SK-N-SH treated with all-trans-retinoic acid at 6 μM for 48 hours (cell line): ENCODE measurements around the gene ANKRD13A.
"Not testable (repeated sequence)": the region's sequence is repeated elsewhere in the genome, so short reads cannot be mapped to it uniquely, and the experiment has no call there.

Source experiments
- ATAC-seq: fragments of 200-7000 bp; cut with Tn5 transposase; 3 replicates; pipeline ENCODE4 v1.9.1; 2020; ENCODE audit warnings: mild to moderate bottlenecking, moderate library complexity
- ARNTL ChIP-seq: fragments of 450-650 bp; formaldehyde crosslinking; IDR thresholded peaks from 2 replicates; pipeline ENCODE4 v1.5.0; 2020; ENCODE audit warnings: low read depth, mild to moderate bottlenecking, moderate library complexity, borderline replicate concordance
- BACH2 ChIP-seq: fragments of 250-450 bp; sonication (Bioruptor Pico); IDR thresholded peaks from 2 replicates; pipeline ENCODE4 v1.9.0; 2021; ENCODE audit warnings: mild to moderate bottlenecking, borderline replicate concordance
- CSDC2 ChIP-seq: fragments of 250-450 bp; sonication (Bioruptor Pico); IDR thresholded peaks from 2 replicates; pipeline ENCODE4 v1.5.0; 2020; ENCODE audit warnings: mild to moderate bottlenecking, moderate library complexity
- ESRRG ChIP-seq: fragments of 250-450 bp; sonication (Bioruptor Pico); IDR thresholded peaks from 2 replicates; pipeline ENCODE4 v1.6.1; 2021; ENCODE audit warnings: mild to moderate bottlenecking
- GLIS3 ChIP-seq: fragments of 250-450 bp; sonication (Bioruptor Pico); IDR thresholded peaks from 2 replicates; pipeline ENCODE4 v1.5.0; 2020; ENCODE audit warnings: mild to moderate bottlenecking, moderate library complexity
- OSR1 ChIP-seq: fragments of 250-450 bp; sonication (Bioruptor Pico); IDR thresholded peaks from 2 replicates; pipeline ENCODE4 v1.8.0; 2022; ENCODE audit warnings: moderate library complexity, mild to moderate bottlenecking, inconsistent platforms
- PPARA ChIP-seq: fragments of 250-450 bp; sonication (Bioruptor Pico); IDR thresholded peaks from 2 replicates; pipeline ENCODE4 v1.5.0; 2020; ENCODE audit warnings: mild to moderate bottlenecking, borderline replicate concordance
- RARB ChIP-seq: fragments of 250-450 bp; sonication (Bioruptor Pico); IDR thresholded peaks from 2 replicates; pipeline ENCODE4 v1.8.0; 2021; ENCODE audit warnings: mild to moderate bottlenecking, moderate library complexity
- SNAI2 ChIP-seq: fragments of 250-450 bp; sonication (Bioruptor Pico); IDR thresholded peaks from 2 replicates; pipeline ENCODE4 v1.5.0; 2020; ENCODE audit warnings: mild to moderate bottlenecking, moderate library complexity
- TCF4 ChIP-seq: fragments of 250-450 bp; sonication (Bioruptor Pico); IDR thresholded peaks from 2 replicates; pipeline ENCODE4 v1.8.0; 2021; ENCODE audit warnings: mild to moderate bottlenecking, moderate library complexity, borderline replicate concordance
- TOX ChIP-seq: fragments of 250-450 bp; sonication (Bioruptor Pico); IDR thresholded peaks from 2 replicates; pipeline ENCODE4 v1.8.0; 2021; ENCODE audit warnings: mild to moderate bottlenecking, moderate library complexity, borderline replicate concordance
- ZC3H10 ChIP-seq: fragments of 250-450 bp; sonication (Bioruptor Pico); IDR thresholded peaks from 2 replicates; pipeline ENCODE4 v1.5.1; 2021; ENCODE audit warnings: mild to moderate bottlenecking, moderate library complexity
- ZFP30 ChIP-seq: fragments of 450-650 bp; formaldehyde crosslinking; IDR thresholded peaks from 2 replicates; pipeline ENCODE4 v1.5.0; 2022; ENCODE audit warnings: mild to moderate bottlenecking, moderate library complexity
- ZNF565 ChIP-seq: fragments of 450-650 bp; formaldehyde crosslinking; conservative IDR thresholded peaks from 2 replicates; pipeline ENCODE4 v1.5.0; 2020; ENCODE audit warnings: low read depth, mild to moderate bottlenecking, moderate library complexity
- ZNF70 ChIP-seq: fragments of 450-650 bp; formaldehyde crosslinking; IDR thresholded peaks from 2 replicates; pipeline ENCODE4 v1.5.0; 2020; ENCODE audit warnings: mild to moderate bottlenecking, moderate library complexity
- TF ChIP-seq, protein P1 (sequence below): fragments of 250-450 bp; sonication (Bioruptor Pico); IDR thresholded peaks from 2 replicates; pipeline ENCODE4 v1.5.1; 2020; ENCODE audit warnings: low read depth, mild to moderate bottlenecking, moderate library complexity
- TF ChIP-seq, protein P2 (sequence below): fragments of 250-450 bp; sonication (Bioruptor Pico); IDR thresholded peaks from 2 replicates; pipeline ENCODE4 v1.8.0; 2020; ENCODE audit warnings: mild to moderate bottlenecking, moderate library complexity, borderline replicate concordance
- TF ChIP-seq, protein P3 (sequence below): fragments of 250-450 bp; sonication (Bioruptor Pico); IDR thresholded peaks from 2 replicates; pipeline ENCODE4 v1.8.0; 2021; ENCODE audit warnings: low read depth, mild to moderate bottlenecking, moderate library complexity, borderline replicate concordance
- TF ChIP-seq, protein P4 (sequence below): fragments of 250-450 bp; sonication (Bioruptor Pico); IDR thresholded peaks from 2 replicates; pipeline ENCODE4 v1.5.1; 2021; ENCODE audit warnings: mild to moderate bottlenecking, moderate library complexity

Gene ANKRD13A

DNA sequence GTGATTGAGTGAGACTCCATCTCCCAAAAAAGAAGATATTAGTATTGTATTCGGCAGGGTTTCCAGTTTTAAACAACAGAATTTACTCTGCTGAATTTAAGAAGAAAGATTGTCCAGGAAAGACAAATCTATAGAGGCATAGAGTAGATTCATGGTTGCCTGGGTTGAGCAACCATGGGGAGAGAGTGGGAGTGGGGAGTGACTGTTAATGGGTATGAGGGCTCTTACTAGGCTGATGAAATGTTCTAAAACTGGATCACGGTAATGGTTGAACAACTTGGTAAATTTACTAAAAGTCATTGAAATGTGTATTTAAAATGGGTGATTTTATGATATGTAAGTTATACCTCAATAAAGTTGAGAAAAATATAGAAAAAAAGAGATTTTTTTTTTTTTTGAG is 63.0 kb downstream of the ANKRD13A start:
- TF ChIP-seq PPARA (CRISPR knock-in tag) (no peak), GLIS3 (CRISPR knock-in tag) (no peak), CSDC2 (CRISPR knock-in tag) (no peak)
- TF ChIP-seq, protein P1, sequence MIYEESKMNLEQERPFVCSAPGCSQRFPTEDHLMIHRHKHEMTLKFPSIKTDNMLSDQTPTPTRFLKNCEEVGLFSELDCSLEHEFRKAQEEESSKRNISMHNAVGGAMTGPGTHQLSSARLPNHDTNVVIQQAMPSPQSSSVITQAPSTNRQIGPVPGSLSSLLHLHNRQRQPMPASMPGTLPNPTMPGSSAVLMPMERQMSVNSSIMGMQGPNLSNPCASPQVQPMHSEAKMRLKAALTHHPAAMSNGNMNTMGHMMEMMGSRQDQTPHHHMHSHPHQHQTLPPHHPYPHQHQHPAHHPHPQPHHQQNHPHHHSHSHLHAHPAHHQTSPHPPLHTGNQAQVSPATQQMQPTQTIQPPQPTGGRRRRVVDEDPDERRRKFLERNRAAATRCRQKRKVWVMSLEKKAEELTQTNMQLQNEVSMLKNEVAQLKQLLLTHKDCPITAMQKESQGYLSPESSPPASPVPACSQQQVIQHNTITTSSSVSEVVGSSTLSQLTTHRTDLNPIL (CRISPR knock-in tag): no peak
- ATAC-seq: no peak

DNA sequence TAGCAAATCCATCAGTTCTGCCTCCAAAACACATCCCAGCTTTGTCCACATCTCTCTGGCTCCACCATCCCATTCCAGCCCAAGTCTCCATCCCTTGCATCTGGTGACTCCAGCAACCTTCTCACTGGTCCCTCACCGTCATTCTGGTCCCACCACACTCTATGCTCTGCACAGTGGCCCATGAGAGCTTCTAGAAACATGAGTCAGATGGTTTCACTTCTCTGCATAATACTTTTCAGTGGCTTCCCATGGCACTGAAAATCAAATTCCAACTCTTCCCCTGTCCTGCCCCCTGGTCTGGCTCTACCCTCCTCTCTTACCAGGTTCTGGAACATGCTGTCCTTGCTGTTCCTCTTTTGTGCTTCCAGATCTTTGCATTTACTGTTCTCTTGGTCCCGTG is 66.3 kb downstream of the ANKRD13A start:
- TF ChIP-seq, protein P1 (CRISPR knock-in tag): no peak

DNA sequence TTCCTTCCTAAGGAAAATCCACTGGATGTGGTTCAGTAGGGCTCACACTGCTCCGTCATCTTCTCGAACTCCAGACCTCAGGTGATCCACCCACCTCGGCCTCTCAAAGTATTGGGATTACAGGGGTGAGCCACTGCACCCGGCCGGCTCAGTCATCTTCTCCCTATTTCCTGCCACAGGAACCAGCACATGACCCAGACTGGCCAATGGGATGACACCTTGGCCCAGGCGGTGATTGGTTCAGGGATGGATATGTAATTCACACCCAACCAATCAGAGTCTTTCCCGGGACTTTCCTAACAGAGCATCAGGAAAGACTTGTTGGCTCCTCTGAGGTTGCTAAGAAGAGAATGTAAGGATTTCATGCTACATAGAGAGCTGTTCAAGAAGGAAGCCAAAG is 68.3 kb downstream of the ANKRD13A start:
- ATAC-seq: no peak

More for the DNA sequence above, 66.3 kb downstream of the ANKRD13A start:
- no peak for ATAC-seq

DNA sequence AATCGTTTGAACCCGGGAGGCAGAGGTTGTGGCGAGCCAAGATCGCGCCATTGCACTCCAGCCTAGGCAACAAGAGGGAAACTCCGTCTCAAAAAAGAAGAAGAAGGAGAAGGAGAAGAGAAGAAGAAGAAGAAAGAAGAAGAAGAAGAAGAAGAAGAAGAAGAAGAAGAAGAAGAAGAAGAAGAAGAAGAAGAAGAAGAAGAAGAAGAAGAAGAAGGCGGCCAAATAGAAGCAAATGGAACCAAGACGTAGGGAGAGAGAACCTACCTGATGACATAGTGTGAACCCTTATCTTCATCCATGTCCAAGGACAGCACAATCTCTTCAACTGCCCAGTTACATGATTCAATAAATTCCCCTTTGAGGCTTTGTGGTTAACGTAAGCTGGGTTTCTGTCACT is 68.9 kb downstream of the ANKRD13A start:
- ATAC-seq: not testable (repeated sequence)

More for the DNA sequence above, 68.3 kb downstream of the ANKRD13A start:
- TF ChIP-seq ZNF565 (CRISPR knock-in tag): no peak
- no peak for TF ChIP-seq ZC3H10 (CRISPR knock-in tag)
- TF ChIP-seq ARNTL (CRISPR knock-in tag): no peak
- TF ChIP-seq, protein P2, sequence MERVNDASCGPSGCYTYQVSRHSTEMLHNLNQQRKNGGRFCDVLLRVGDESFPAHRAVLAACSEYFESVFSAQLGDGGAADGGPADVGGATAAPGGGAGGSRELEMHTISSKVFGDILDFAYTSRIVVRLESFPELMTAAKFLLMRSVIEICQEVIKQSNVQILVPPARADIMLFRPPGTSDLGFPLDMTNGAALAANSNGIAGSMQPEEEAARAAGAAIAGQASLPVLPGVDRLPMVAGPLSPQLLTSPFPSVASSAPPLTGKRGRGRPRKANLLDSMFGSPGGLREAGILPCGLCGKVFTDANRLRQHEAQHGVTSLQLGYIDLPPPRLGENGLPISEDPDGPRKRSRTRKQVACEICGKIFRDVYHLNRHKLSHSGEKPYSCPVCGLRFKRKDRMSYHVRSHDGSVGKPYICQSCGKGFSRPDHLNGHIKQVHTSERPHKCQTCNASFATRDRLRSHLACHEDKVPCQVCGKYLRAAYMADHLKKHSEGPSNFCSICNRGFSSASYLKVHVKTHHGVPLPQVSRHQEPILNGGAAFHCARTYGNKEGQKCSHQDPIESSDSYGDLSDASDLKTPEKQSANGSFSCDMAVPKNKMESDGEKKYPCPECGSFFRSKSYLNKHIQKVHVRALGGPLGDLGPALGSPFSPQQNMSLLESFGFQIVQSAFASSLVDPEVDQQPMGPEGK (CRISPR knock-in tag): no peak
- TF ChIP-seq SNAI2 (CRISPR knock-in tag): no peak
- no peak for TF ChIP-seq ZNF70 (CRISPR knock-in tag)
- TF ChIP-seq RARB (CRISPR knock-in tag): no peak
- no peak for TF ChIP-seq PPARA (CRISPR knock-in tag)
- TF ChIP-seq, protein P1 (CRISPR knock-in tag): no peak
- TF ChIP-seq CSDC2 (CRISPR knock-in tag): no peak
- no peak for TF ChIP-seq ESRRG (CRISPR knock-in tag)
- no peak for TF ChIP-seq ZFP30
- TF ChIP-seq BACH2 (CRISPR knock-in tag): no peak
- TF ChIP-seq GLIS3 (CRISPR knock-in tag): no peak
- TF ChIP-seq TOX (CRISPR knock-in tag): no peak
- no peak for TF ChIP-seq TCF4 (CRISPR knock-in tag)
- no peak for TF ChIP-seq OSR1 (CRISPR knock-in tag)
- TF ChIP-seq, protein P3, sequence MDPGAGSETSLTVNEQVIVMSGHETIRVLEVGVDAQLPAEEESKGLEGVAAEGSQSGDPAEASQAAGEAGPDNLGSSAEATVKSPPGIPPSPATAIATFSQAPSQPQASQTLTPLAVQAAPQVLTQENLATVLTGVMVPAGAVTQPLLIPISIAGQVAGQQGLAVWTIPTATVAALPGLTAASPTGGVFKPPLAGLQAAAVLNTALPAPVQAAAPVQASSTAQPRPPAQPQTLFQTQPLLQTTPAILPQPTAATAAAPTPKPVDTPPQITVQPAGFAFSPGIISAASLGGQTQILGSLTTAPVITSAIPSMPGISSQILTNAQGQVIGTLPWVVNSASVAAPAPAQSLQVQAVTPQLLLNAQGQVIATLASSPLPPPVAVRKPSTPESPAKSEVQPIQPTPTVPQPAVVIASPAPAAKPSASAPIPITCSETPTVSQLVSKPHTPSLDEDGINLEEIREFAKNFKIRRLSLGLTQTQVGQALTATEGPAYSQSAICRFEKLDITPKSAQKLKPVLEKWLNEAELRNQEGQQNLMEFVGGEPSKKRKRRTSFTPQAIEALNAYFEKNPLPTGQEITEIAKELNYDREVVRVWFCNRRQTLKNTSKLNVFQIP (CRISPR knock-in tag): no peak

DNA sequence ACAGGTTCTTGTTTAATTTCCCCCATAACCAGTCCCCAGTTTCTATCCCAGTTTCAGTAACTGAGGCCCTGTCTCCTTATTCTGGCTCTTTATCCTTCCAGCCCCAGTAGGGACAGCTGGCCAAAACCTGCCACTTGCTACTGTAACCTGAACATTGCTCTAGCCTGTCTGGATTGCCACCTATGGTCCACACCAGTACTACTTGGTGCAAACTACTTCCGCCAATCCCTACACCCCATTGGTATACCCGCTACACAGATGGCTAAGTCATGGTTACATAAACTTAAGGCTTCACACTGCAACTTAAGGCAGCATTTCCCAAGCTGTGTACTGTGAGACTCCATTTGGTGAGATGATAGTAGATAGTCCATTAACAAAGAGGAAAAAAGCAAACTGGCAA is 69.4 kb downstream of the ANKRD13A start:
- TF ChIP-seq ESRRG (CRISPR knock-in tag): no peak
- TF ChIP-seq, protein P4, sequence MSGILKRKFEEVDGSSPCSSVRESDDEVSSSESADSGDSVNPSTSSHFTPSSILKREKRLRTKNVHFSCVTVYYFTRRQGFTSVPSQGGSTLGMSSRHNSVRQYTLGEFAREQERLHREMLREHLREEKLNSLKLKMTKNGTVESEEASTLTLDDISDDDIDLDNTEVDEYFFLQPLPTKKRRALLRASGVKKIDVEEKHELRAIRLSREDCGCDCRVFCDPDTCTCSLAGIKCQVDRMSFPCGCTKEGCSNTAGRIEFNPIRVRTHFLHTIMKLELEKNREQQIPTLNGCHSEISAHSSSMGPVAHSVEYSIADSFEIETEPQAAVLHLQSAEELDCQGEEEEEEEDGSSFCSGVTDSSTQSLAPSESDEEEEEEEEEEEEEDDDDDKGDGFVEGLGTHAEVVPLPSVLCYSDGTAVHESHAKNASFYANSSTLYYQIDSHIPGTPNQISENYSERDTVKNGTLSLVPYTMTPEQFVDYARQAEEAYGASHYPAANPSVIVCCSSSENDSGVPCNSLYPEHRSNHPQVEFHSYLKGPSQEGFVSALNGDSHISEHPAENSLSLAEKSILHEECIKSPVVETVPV (CRISPR knock-in tag): no peak
- no peak for TF ChIP-seq BACH2 (CRISPR knock-in tag)
- TF ChIP-seq TCF4 (CRISPR knock-in tag): no peak
- no peak for TF ChIP-seq OSR1 (CRISPR knock-in tag)
- no peak for TF ChIP-seq ZFP30
- TF ChIP-seq ZNF70 (CRISPR knock-in tag): no peak
- TF ChIP-seq, protein P3 (CRISPR knock-in tag): no peak
- TF ChIP-seq ARNTL (CRISPR knock-in tag): no peak
- TF ChIP-seq TOX (CRISPR knock-in tag): no peak
- no peak for TF ChIP-seq ZC3H10 (CRISPR knock-in tag)
- no peak for ATAC-seq
